ENCODE data around the gene AREL1. TPM values are rescaled to one million over a fixed set of nuclear protein-coding genes. Genes with fewer than 3 reads are reported as not detected.

The AREL1 gene
- total and polyA plus RNA-seq, 2 donors (not counting 3 experiments of a cell fraction or from before 2014, with no cell fraction given) = 46.4 to 67.2 TPM

DNA sequence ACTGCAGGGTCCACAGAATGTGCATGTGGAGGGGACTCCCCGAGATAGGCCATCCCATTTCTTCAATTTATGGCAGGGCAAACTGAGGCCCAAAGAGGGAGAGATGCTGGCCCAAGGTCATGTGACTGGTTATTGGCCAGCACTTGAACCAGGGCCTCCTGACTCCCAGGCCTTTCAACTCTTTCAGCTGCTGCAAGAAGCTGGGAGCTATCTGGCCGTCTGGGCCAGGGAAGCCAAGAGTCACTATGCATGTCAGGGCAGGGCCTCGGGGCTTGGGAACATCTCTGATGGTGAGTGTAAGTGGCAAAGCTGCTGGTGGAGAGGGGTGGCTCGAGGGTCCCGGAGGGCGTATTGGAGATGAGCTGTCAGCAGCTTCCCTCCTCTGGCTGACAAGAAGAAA lies 91.3 kb downstream of the AREL1 start:
- dilution Hi-C loops (cut with MboI; ENCODE audit: extremely low pct_ligation_motif_present, low sequenced_read_pairs) = no loop called here
- H3K4me1 ChIP-seq (ENCODE audit: control insufficient read depth, extremely low read depth, insufficient read depth, low read length) = peaks cover 52% of the 10 kb centered on the region
- intact Hi-C loops (cut with micrococcal nuclease) = loop anchor here (2.0 kb wide), 1 partner anchor 27 kb away; no protein-coding TSS in a partner anchor
- peak overlapping the region; percentile 64 for H3K9ac ChIP-seq (replicated peaks; ENCODE audit: extremely low read depth, insufficient read depth, low read length)
- H3K4me3 ChIP-seq (replicated peaks in 1 of 3; ENCODE audit: insufficient read depth in 1 of 3, low read depth in 1 of 3, low read length in 3 of 3) = no peak overlapping the region
- no peaks in the 10 kb centered on the region for H3K9me1 ChIP-seq (replicated peaks; ENCODE audit: control insufficient read depth, extremely low read depth, insufficient read depth, low read length)
- H3K36me3 ChIP-seq (ENCODE audit: control insufficient read depth in 2 of 2, extremely low read depth in 1 of 2, insufficient read depth in 2 of 2, low read length in 2 of 2) = no peaks in the 10 kb centered on the region
- no peaks in the 10 kb centered on the region for H3K27me3 ChIP-seq (ENCODE audit: control insufficient read depth in 2 of 2, insufficient read depth in 2 of 2, low read length in 2 of 2)
- peak overlapping the region; percentile 98 for H3K27ac ChIP-seq (ENCODE audit: insufficient read depth, low read depth, low read length)
- ChIA-PET POLR2A (interaction anchor here (0.5 to 1.9 kb wide), 4 partner anchors 10 to 130 kb away, joined by 3 to 9 read pairs (median 6); partner anchors contain the start of gene LTBP2), CTCF (interaction anchor here (7.4 to 7.8 kb wide), 2 partner anchors 11 to 15 kb away, joined by 74 to 87 read pairs; partner anchors contain the start of gene LTBP2)
- H3K9me3 ChIP-seq (replicated peaks; ENCODE audit: control insufficient read depth, insufficient read depth, low read length) = no peaks in the 10 kb centered on the region
- H3K4me2 ChIP-seq (ENCODE audit: insufficient read depth, low read length) = peak overlapping the region; percentile 21
- no peak overlapping the region for H2AFZ ChIP-seq (ENCODE audit: low read depth, low read length)
- TF ChIP-seq GATA2 (IDR thresholded peaks at IDR 0.05; ENCODE audit: insufficient read depth, insufficient read length, low read depth, low read length) (no peak), POLR2A (IDR thresholded peaks at IDR 0.05; ENCODE audit: low read depth, low read length) (no peak), FOS (IDR thresholded peaks at IDR 0.05; ENCODE audit: borderline replicate concordance, insufficient read depth, low read length) (no peak), EZH2 (IDR thresholded peaks at IDR 0.05; ENCODE audit: borderline replicate concordance, low read depth, low read length, severe bottlenecking) (no peak), POLR2AphosphoS5 (IDR thresholded peaks at IDR 0.05; ENCODE audit: insufficient read depth, low read depth, low read length) (no peak), MYC (IDR thresholded peaks at IDR 0.05; ENCODE audit: low read depth, low read length) (no peak), JUN (IDR thresholded peaks at IDR 0.05; ENCODE audit: borderline replicate concordance, insufficient read depth, insufficient read length, low read depth) (no peak)
- TF ChIP-seq, protein P1, sequence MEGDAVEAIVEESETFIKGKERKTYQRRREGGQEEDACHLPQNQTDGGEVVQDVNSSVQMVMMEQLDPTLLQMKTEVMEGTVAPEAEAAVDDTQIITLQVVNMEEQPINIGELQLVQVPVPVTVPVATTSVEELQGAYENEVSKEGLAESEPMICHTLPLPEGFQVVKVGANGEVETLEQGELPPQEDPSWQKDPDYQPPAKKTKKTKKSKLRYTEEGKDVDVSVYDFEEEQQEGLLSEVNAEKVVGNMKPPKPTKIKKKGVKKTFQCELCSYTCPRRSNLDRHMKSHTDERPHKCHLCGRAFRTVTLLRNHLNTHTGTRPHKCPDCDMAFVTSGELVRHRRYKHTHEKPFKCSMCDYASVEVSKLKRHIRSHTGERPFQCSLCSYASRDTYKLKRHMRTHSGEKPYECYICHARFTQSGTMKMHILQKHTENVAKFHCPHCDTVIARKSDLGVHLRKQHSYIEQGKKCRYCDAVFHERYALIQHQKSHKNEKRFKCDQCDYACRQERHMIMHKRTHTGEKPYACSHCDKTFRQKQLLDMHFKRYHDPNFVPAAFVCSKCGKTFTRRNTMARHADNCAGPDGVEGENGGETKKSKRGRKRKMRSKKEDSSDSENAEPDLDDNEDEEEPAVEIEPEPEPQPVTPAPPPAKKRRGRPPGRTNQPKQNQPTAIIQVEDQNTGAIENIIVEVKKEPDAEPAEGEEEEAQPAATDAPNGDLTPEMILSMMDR (IDR thresholded peaks at IDR 0.05; ENCODE audit: extremely low read depth in 1 of 2, insufficient read depth in 1 of 2, low read depth in 1 of 2, low read length in 2 of 2) = no peak
- TF ChIP-seq, protein P2, sequence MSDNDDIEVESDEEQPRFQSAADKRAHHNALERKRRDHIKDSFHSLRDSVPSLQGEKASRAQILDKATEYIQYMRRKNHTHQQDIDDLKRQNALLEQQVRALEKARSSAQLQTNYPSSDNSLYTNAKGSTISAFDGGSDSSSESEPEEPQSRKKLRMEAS (IDR thresholded peaks at IDR 0.05; ENCODE audit: insufficient read depth, insufficient read length) = no peak
- no peak for DNase-seq (ENCODE audit: low read depth, low spot score)
- no peaks in the 10 kb centered on the region for H4K20me1 ChIP-seq (replicated peaks; ENCODE audit: control insufficient read depth, extremely low read depth, insufficient read depth, low read length)
- H3K79me2 ChIP-seq (ENCODE audit: control insufficient read depth, insufficient read depth, low read length) = no peaks in the 10 kb centered on the region
- no TSS peak for BruUV-seq (replicated peaks)
- FAIRE-seq = no peak
